H1 (cell line): Measurements from ENCODE around the gene ZWILCH.

Experiments
- CTCF ChIP-seq, 3 experiments: IDR thresholded peaks; 1 replicate in 2 of 3; 2 replicates in 1 of 3; pipeline versions ENCODE4 v1.5.1 to v1.6.1; 2011; ENCODE audit warnings: low read length in 3 of 3, mild to moderate bottlenecking in 3 of 3, inconsistent platforms in 2 of 3, low read depth in 1 of 3, moderate library complexity in 1 of 3; ENCODE audit not compliant: insufficient read depth in 1 of 3; ENCODE audit errors: control extremely low read depth in 1 of 3
- EP300 ChIP-seq, 2 experiments: IDR thresholded peaks; 1 replicate in 1 of 2; 2 replicates in 1 of 2; pipeline ENCODE4 v1.6.1; 2011 to 2012; ENCODE audit warnings: low read depth in 2 of 2, low read length in 2 of 2, mild to moderate bottlenecking in 2 of 2, borderline replicate concordance in 1 of 2, inconsistent platforms in 1 of 2, moderate library complexity in 1 of 2
- JUN ChIP-seq: IDR thresholded peaks from 2 replicates; pipeline ENCODE4 v1.6.1; 2011; ENCODE audit warnings: low read depth, mild to moderate bottlenecking, improper control_type of control experiment, low read length
- MAFK ChIP-seq: IDR thresholded peaks from 2 replicates; pipeline ENCODE4 v1.6.1; 2012; ENCODE audit warnings: low read depth, mild to moderate bottlenecking, improper control_type of control experiment, low read length
- MAX ChIP-seq: IDR thresholded peaks from 2 replicates; pipeline ENCODE4 v1.6.1; 2012; ENCODE audit warnings: inconsistent platforms
- POLR2AphosphoS5 ChIP-seq: IDR thresholded peaks from 2 replicates; pipeline ENCODE4 v1.6.1; 2011; ENCODE audit warnings: low read depth, low read length
- TCF12 ChIP-seq: IDR thresholded peaks from 2 replicates; pipeline ENCODE4 v1.6.1; 2011; ENCODE audit warnings: low read depth, mild to moderate bottlenecking, low read length
- USF2 ChIP-seq: IDR thresholded peaks from 2 replicates; pipeline ENCODE4 v1.6.1; 2011; ENCODE audit warnings: low read length, improper control_type of control experiment
- YY1 ChIP-seq: IDR thresholded peaks from 2 replicates; pipeline ENCODE4 v1.6.1; 2011; ENCODE audit warnings: low read depth, mild to moderate bottlenecking, low read length

GRCh38 chr15:66484539-66485112, 20.5 kb upstream of the ZWILCH start:
- TF ChIP-seq JUN: no peak
- no peak for TF ChIP-seq CTCF (IDR thresholded peaks at IDR 0.05; ENCODE audit: control extremely low read depth in 1 of 3, insufficient read depth in 1 of 3, low read depth in 1 of 3, low read length in 3 of 3)
- TF ChIP-seq USF2: no peak
- TF ChIP-seq TCF12: no peak
- TF ChIP-seq YY1: no peak
- no peak for TF ChIP-seq EP300 (IDR thresholded peaks at IDR 0.05; ENCODE audit: borderline replicate concordance in 1 of 2, low read depth in 2 of 2, low read length in 2 of 2)
- TF ChIP-seq MAFK: no peak
- no peak for TF ChIP-seq MAX
- TF ChIP-seq POLR2AphosphoS5: no peak
